B cell (primary cell): ENCODE results near the gene POGLUT2. TPM values are rescaled to one million over a fixed set of nuclear protein-coding genes. Genes with fewer than 3 reads are reported as not detected.

Experiments
- ATAC-seq: fragments of 200-7000 bp; cut with Tn5 transposase; one replicate; pipeline ENCODE4 v1.10.0; 2021; ENCODE audit warnings: low read depth, mild to moderate bottlenecking, moderate number of reproducible peaks, moderate library complexity
- CTCF ChIA-PET: fragments of 350-600 bp; sonication (Branson Sonifier 250); formaldehyde crosslinking; loops from one replicate; lab custom pipeline; 2021; ENCODE audit warnings: antibody characterized with exemption, inconsistent platforms; lab: Charles Lee
- POLR2A ChIA-PET: fragments of 350-600 bp; sonication (Branson Sonifier 250); formaldehyde crosslinking; loops from one replicate; lab custom pipeline; 2021; ENCODE audit warnings: antibody characterized with exemption; lab: Charles Lee
- DNase-seq: peaks from one replicate; pipeline ENCODE4 v3.0.0; 2013
- H2AFZ ChIP-seq: 2 replicates; pipeline ENCODE4 v1.6.1; 2012; ENCODE audit warnings: mild to moderate bottlenecking, low read depth, low read length; ENCODE audit not compliant: insufficient read depth, poor library complexity, severe bottlenecking
- H3K27ac ChIP-seq, 2 donors: 1 replicate in 1 of 2; 2 replicates in 1 of 2; pipeline ENCODE4 v1.5.1; 2012 to 2013; ENCODE audit warnings: low read length in 2 of 2, mild to moderate bottlenecking in 2 of 2, moderate library complexity in 1 of 2
- H3K27me3 ChIP-seq, 4 experiments: fragments of 200-600 bp in 1 of 4; sonication (generic) in 1 of 4; replicated peaks in 1 of 4; 1 replicate in 2 of 4; 2 replicates in 2 of 4; pipeline versions ENCODE4 v1.6.1 to v1.7.0; 2013 to 2016; ENCODE audit warnings: low read length in 3 of 4, mild to moderate bottlenecking in 2 of 4, mixed read lengths in 1 of 4, moderate library complexity in 1 of 4; ENCODE audit not compliant: insufficient read depth in 4 of 4, control insufficient read depth in 3 of 4; ENCODE audit errors: control extremely low read depth in 1 of 4
- H3K36me3 ChIP-seq, 2 experiments: replicated peaks in 1 of 2; 1 replicate in 1 of 2; 2 replicates in 1 of 2; pipeline versions ENCODE4 v1.6.1 to v1.7.1; 2013; ENCODE audit warnings: low read length in 1 of 2; ENCODE audit not compliant: insufficient read depth in 2 of 2, control insufficient read depth in 1 of 2; ENCODE audit errors: control extremely low read depth in 1 of 2, extremely low read depth in 1 of 2
- H3K4me1 ChIP-seq, 2 donors: fragments of 200-600 bp in 1 of 2; sonication (generic) in 1 of 2; 1 replicate in 1 of 2; 2 replicates in 1 of 2; pipeline versions ENCODE4 v1.5.1 to v1.6.1; 2013 to 2017; ENCODE audit warnings: low read length in 2 of 2; ENCODE audit not compliant: control insufficient read depth in 2 of 2, insufficient read depth in 2 of 2
- H3K4me2 ChIP-seq: replicated peaks from 2 replicates; pipeline ENCODE3; 2012; ENCODE audit warnings: mild to moderate bottlenecking, low read depth, low read length; ENCODE audit not compliant: poor library complexity, severe bottlenecking
- H3K4me3 ChIP-seq, 5 experiments: fragments of 200-600 bp in 1 of 5; sonication (generic) in 1 of 5; 1 replicate in 3 of 5; 2 replicates in 2 of 5; pipeline versions ENCODE4 v1.5.1 to v1.7.0; 2011 to 2016; ENCODE audit warnings: low read length in 4 of 5, mild to moderate bottlenecking in 4 of 5, low read depth in 2 of 5, control low read depth in 1 of 5, moderate library complexity in 1 of 5; ENCODE audit not compliant: insufficient read depth in 1 of 5; ENCODE audit errors: control extremely low read depth in 1 of 5, extremely low read depth in 1 of 5
- H3K79me2 ChIP-seq: fragments of 200-600 bp; sonication (generic); one replicate; pipeline ENCODE4 v1.6.0; 2016; ENCODE audit warnings: low read length; ENCODE audit not compliant: control insufficient read depth, insufficient read depth
- H3K9ac ChIP-seq: fragments of 200-600 bp; sonication (generic); 2 replicates; pipeline ENCODE4 v1.6.1; 2017; ENCODE audit warnings: mild to moderate bottlenecking, low read length, moderate library complexity
- H3K9me3 ChIP-seq, 3 donors: one replicate each; pipeline versions ENCODE4 v1.6.1 to v1.7.1; 2013; ENCODE audit warnings: low read length in 2 of 3; ENCODE audit not compliant: control insufficient read depth in 2 of 3, insufficient read depth in 1 of 3; ENCODE audit errors: control extremely low read depth in 1 of 3
- H4K20me1 ChIP-seq: 2 replicates; pipeline ENCODE4 v1.6.0; 2012; ENCODE audit warnings: mild to moderate bottlenecking, low read length; ENCODE audit not compliant: insufficient read depth, control insufficient read depth, poor library complexity, severe bottlenecking
- H3K27ac Mint-ChIP-seq: one replicate; pipeline ENCODE4 v1.8.0; 2021; ENCODE audit warnings: mixed read lengths
- H3K27me3 Mint-ChIP-seq: one replicate; pipeline ENCODE4 v1.8.0; 2021; ENCODE audit warnings: mixed read lengths
- H3K4me1 Mint-ChIP-seq: one replicate; pipeline ENCODE4 v1.8.0; 2021; ENCODE audit warnings: mixed read lengths
- H3K4me3 Mint-ChIP-seq: one replicate; pipeline ENCODE4 v1.8.0; 2021; ENCODE audit warnings: mixed read lengths
- H3K9me3 Mint-ChIP-seq: one replicate; pipeline ENCODE4 v1.8.0; 2022; ENCODE audit warnings: mixed read lengths; ENCODE audit not compliant: insufficient read depth
- EZH2 ChIP-seq: IDR thresholded peaks from 2 replicates; pipeline ENCODE4 v1.6.1; 2012; ENCODE audit warnings: borderline replicate concordance, low read depth, mild to moderate bottlenecking, moderate library complexity, low read length; ENCODE audit not compliant: insufficient read depth, poor library complexity, severe bottlenecking
- WGBS: methylation state at CpG from one replicate; pipeline ENCODE4 v1.1.5; 2013; ENCODE audit warnings: missing lambda C conversion rate; ENCODE audit not compliant: insufficient coverage; 5-methylcytosine and 5-hydroxymethylcytosine counted together
- intact Hi-C: fragments of 100-400 bp; cut with micrococcal nuclease; formaldehyde crosslinking; loops from one replicate; pipeline ENCODE4 v1.10.0; 2022
- polyA plus RNA-seq: library from polyadenylated mRNA; depleted of rRNA; stranded (reverse); fragments of >200 nt; gene quantifications from 2 replicates; pipeline ENCODE4 v1.2.3, GENCODE V29; 2012
- total RNA-seq, 2 donors: library from RNA; stranded (reverse); fragments of 120-200 nt in 1 of 2; gene quantifications; 1 replicate in 1 of 2; 2 replicates in 1 of 2; pipeline versions ENCODE4 v1.2.3 to v1.2.4, GENCODE V29; 2013 to 2022
- TF ChIP-seq, protein P1 (sequence below): fragments of 200-600 bp; IDR thresholded peaks from one replicate; pipeline ENCODE4 v1.8.0; 2022; ENCODE audit warnings: antibody characterized with exemption, mild to moderate bottlenecking

Gene POGLUT2
- total and polyA plus RNA-seq, 2 donors (not counting 1 experiment from before 2014, with no cell fraction given): 0.12 TPM; not detected in 1

DNA sequence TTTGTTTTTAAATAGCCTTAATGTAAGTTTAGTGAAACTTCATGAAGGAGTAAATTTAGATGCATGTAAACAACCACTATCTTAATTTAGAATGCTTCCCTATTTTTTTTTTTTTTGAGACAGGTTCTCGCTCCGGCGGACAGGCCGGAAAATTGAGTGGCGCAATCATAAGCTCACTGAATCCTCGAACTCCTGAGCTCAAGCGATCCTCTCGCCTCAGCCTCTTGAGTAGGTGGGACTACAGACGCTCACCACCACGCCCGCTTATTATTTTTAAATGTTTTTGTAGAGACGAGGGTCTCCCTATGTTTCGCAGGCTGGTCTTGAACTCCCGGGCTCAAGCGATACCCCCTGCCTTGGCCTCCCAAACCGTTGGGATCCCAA lies 26.7 kb downstream of the POGLUT2 start:
- Histone ChIP-seq H2AFZ (no peak overlapping the region), H3K36me3 (no peaks in the 10 kb centered on the region), H4K20me1 (no peaks in the 10 kb centered on the region), H3K27me3 (no peaks in the 10 kb centered on the region), H3K27ac (no peak overlapping the region), H3K79me2 (peaks cover 4% of the 10 kb centered on the region), H3K9me3 (peaks cover 0 to 7% (median 0%) of the 10 kb centered on the region in 3 donors), H3K4me3 (no peak overlapping the region), H3K4me2 (peak overlapping the region; percentile 96), H3K9ac (no peak overlapping the region), H3K4me1 (peaks cover 7 to 16% of the 10 kb centered on the region in 2 donors)
- ChIA-PET POLR2A (no interaction called here), CTCF (interaction anchor here (1.0 kb wide), 1 partner anchor 180 kb away, joined by 3 read pairs; no protein-coding TSS in a partner anchor)
- no peak for TF ChIP-seq EZH2
- TF ChIP-seq, protein P1, sequence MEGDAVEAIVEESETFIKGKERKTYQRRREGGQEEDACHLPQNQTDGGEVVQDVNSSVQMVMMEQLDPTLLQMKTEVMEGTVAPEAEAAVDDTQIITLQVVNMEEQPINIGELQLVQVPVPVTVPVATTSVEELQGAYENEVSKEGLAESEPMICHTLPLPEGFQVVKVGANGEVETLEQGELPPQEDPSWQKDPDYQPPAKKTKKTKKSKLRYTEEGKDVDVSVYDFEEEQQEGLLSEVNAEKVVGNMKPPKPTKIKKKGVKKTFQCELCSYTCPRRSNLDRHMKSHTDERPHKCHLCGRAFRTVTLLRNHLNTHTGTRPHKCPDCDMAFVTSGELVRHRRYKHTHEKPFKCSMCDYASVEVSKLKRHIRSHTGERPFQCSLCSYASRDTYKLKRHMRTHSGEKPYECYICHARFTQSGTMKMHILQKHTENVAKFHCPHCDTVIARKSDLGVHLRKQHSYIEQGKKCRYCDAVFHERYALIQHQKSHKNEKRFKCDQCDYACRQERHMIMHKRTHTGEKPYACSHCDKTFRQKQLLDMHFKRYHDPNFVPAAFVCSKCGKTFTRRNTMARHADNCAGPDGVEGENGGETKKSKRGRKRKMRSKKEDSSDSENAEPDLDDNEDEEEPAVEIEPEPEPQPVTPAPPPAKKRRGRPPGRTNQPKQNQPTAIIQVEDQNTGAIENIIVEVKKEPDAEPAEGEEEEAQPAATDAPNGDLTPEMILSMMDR: no peak
- DNase-seq (no peak), ATAC-seq (no peak)
- Mint-ChIP-seq H3K27me3 (no peaks in the 10 kb centered on the region), H3K4me1 (peaks cover 13% of the 10 kb centered on the region), H3K4me3 (peak overlapping the region; percentile 93), H3K9me3 (no peaks in the 10 kb centered on the region), H3K27ac (peak overlapping the region; percentile 53)
- intact Hi-C loops: loop anchor here (10.0 kb wide), 1 partner anchor 377 kb away; no protein-coding TSS in a partner anchor
- WGBS: 95% methylated on average over 10 of the region's 16 CpGs

GRCh38 chr13:102771298-102772041 lies 27.3 kb downstream of the POGLUT2 start:
- Histone ChIP-seq H2AFZ (no peak overlapping the region), H3K4me3 (no peak overlapping the region), H3K27ac (no peak overlapping the region), H3K79me2 (peaks cover 4% of the 10 kb centered on the region), H3K36me3 (no peaks in the 10 kb centered on the region), H4K20me1 (no peaks in the 10 kb centered on the region), H3K4me1 (peaks cover 7 to 16% of the 10 kb centered on the region in 2 donors), H3K9me3 (peaks cover 0 to 7% (median 0%) of the 10 kb centered on the region in 3 donors), H3K4me2 (no peak overlapping the region), H3K9ac (no peak overlapping the region), H3K27me3 (no peaks in the 10 kb centered on the region)
- intact Hi-C loops: loop anchor here (10.0 kb wide), 1 partner anchor 377 kb away; no protein-coding TSS in a partner anchor
- Mint-ChIP-seq H3K9me3 (no peaks in the 10 kb centered on the region), H3K27me3 (no peaks in the 10 kb centered on the region), H3K4me1 (peaks cover 13% of the 10 kb centered on the region), H3K4me3 (peak overlapping the region; percentile 93), H3K27ac (no peak overlapping the region)
- ATAC-seq: no peak
- no peak for DNase-seq
- TF ChIP-seq, protein P1: no peak
- no peak for TF ChIP-seq EZH2
- no CpG with 5 or more reads among the region's 6 CpGs for WGBS
- ChIA-PET POLR2A (no interaction called here), CTCF (interaction anchor here (1.0 kb wide), 1 partner anchor 180 kb away, joined by 3 read pairs; no protein-coding TSS in a partner anchor)
